NCI-H2107 (cell line): ENCODE results near the gene USP31.

Experiments used
- DNase-seq: peaks from one replicate; lab custom pipeline; 2025; lab: John Stamatoyannopoulos, UW

The USP31 gene

GRCh38 chr16:23015580-23015979 lies 133.7 kb downstream of the USP31 start:
- DNase-seq = no peak

DNA sequence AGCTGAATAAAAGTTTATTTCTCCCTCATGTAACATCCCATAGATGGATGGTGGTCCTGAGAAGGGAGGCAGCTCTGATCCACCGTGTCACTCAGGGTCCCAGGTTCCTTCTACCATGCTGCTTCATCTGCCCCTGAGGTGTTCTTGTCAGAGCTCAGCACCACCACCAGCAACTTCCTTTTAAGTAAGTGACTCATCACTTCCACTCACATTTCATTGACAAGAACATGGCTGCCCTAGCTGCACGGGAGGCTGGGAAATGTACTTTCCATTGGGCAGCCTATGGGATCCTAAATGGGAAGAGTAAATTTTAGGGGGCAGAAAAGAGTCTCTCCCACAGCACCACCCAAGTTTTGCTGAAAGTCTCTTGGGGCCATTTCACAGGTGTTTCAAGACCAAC lies 134.7 kb downstream of the USP31 start:
- no peak for DNase-seq
